HL-60 (cell line): ENCODE data around the gene HNRNPA3.

Experiments
- CTCF ChIP-seq: IDR thresholded peaks from one replicate; pipeline ENCODE4 v1.5.1; 2011; ENCODE audit warnings: low read length, control low read depth, inconsistent platforms; ENCODE audit not compliant: insufficient read depth
- POLR2AphosphoS5 ChIP-seq: IDR thresholded peaks from 2 replicates; pipeline ENCODE4 v1.6.1; 2012; ENCODE audit warnings: low read depth

DNA sequence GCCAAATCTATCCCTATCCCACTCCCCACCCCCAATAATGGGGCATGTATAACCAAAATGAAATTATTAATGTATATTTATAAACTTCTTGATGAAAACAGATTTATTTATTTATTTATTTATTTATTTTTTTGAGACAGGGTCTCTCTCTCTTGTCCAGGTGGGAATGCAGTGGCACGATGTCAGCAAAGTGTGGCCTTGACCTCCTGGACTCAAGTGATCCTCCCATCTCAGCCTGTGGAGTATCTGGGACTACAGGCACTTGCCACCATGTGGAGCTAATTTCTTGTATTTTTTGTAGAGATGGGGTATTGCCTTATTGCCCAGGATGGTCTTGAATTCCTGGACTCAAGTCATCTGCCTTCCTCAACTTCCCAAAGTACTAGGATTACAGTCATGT lies 28.0 kb upstream of the HNRNPA3 start:
- no peak for TF ChIP-seq CTCF
- no peak for TF ChIP-seq POLR2AphosphoS5
